SK-N-SH treated with all-trans-retinoic acid at 6 μM for 48 hours (cell line): ENCODE measurements around the gene NRXN3.

Experiments used
- ATAC-seq: fragments of 200-7000 bp; cut with Tn5 transposase; 3 replicates; pipeline ENCODE4 v1.9.1; 2020; ENCODE audit warnings: mild to moderate bottlenecking, moderate library complexity
- ARNTL ChIP-seq: fragments of 450-650 bp; formaldehyde crosslinking; IDR thresholded peaks from 2 replicates; pipeline ENCODE4 v1.5.0; 2020; ENCODE audit warnings: low read depth, mild to moderate bottlenecking, moderate library complexity, borderline replicate concordance
- BACH2 ChIP-seq: fragments of 250-450 bp; sonication (Bioruptor Pico); IDR thresholded peaks from 2 replicates; pipeline ENCODE4 v1.9.0; 2021; ENCODE audit warnings: mild to moderate bottlenecking, borderline replicate concordance
- ESRRG ChIP-seq: fragments of 250-450 bp; sonication (Bioruptor Pico); IDR thresholded peaks from 2 replicates; pipeline ENCODE4 v1.6.1; 2021; ENCODE audit warnings: mild to moderate bottlenecking
- GLIS3 ChIP-seq: fragments of 250-450 bp; sonication (Bioruptor Pico); IDR thresholded peaks from 2 replicates; pipeline ENCODE4 v1.5.0; 2020; ENCODE audit warnings: mild to moderate bottlenecking, moderate library complexity
- ISL1 ChIP-seq: fragments of 250-450 bp; sonication (Bioruptor Pico); IDR thresholded peaks from 2 replicates; pipeline ENCODE4 v2.1.2; 2022; ENCODE audit warnings: mild to moderate bottlenecking, moderate library complexity
- PPARA ChIP-seq: fragments of 250-450 bp; sonication (Bioruptor Pico); IDR thresholded peaks from 2 replicates; pipeline ENCODE4 v1.5.0; 2020; ENCODE audit warnings: mild to moderate bottlenecking, borderline replicate concordance
- RARB ChIP-seq: fragments of 250-450 bp; sonication (Bioruptor Pico); IDR thresholded peaks from 2 replicates; pipeline ENCODE4 v1.8.0; 2021; ENCODE audit warnings: mild to moderate bottlenecking, moderate library complexity
- SNAI2 ChIP-seq: fragments of 250-450 bp; sonication (Bioruptor Pico); IDR thresholded peaks from 2 replicates; pipeline ENCODE4 v1.5.0; 2020; ENCODE audit warnings: mild to moderate bottlenecking, moderate library complexity
- TCF4 ChIP-seq: fragments of 250-450 bp; sonication (Bioruptor Pico); IDR thresholded peaks from 2 replicates; pipeline ENCODE4 v1.8.0; 2021; ENCODE audit warnings: mild to moderate bottlenecking, moderate library complexity, borderline replicate concordance
- TOX ChIP-seq: fragments of 250-450 bp; sonication (Bioruptor Pico); IDR thresholded peaks from 2 replicates; pipeline ENCODE4 v1.8.0; 2021; ENCODE audit warnings: mild to moderate bottlenecking, moderate library complexity, borderline replicate concordance
- ZC3H10 ChIP-seq: fragments of 250-450 bp; sonication (Bioruptor Pico); IDR thresholded peaks from 2 replicates; pipeline ENCODE4 v1.5.1; 2021; ENCODE audit warnings: mild to moderate bottlenecking, moderate library complexity
- ZFP3 ChIP-seq: fragments of 250-450 bp; sonication (Bioruptor Pico); IDR thresholded peaks from 2 replicates; pipeline ENCODE4 v1.5.0; 2020; ENCODE audit warnings: mild to moderate bottlenecking, moderate library complexity
- ZFP30 ChIP-seq: fragments of 450-650 bp; formaldehyde crosslinking; IDR thresholded peaks from 2 replicates; pipeline ENCODE4 v1.5.0; 2022; ENCODE audit warnings: mild to moderate bottlenecking, moderate library complexity
- ZNF565 ChIP-seq: fragments of 450-650 bp; formaldehyde crosslinking; conservative IDR thresholded peaks from 2 replicates; pipeline ENCODE4 v1.5.0; 2020; ENCODE audit warnings: low read depth, mild to moderate bottlenecking, moderate library complexity
- ZNF70 ChIP-seq: fragments of 450-650 bp; formaldehyde crosslinking; IDR thresholded peaks from 2 replicates; pipeline ENCODE4 v1.5.0; 2020; ENCODE audit warnings: mild to moderate bottlenecking, moderate library complexity
- ZNF8 ChIP-seq: fragments of 450-650 bp; formaldehyde crosslinking; IDR thresholded peaks from 2 replicates; pipeline ENCODE4 v1.5.0; 2020; ENCODE audit warnings: mild to moderate bottlenecking, moderate library complexity
- TF ChIP-seq, protein P1 (sequence below): fragments of 250-450 bp; sonication (Bioruptor Pico); IDR thresholded peaks from 2 replicates; pipeline ENCODE4 v1.8.0; 2020; ENCODE audit warnings: mild to moderate bottlenecking, moderate library complexity, borderline replicate concordance
- TF ChIP-seq, protein P2 (sequence below): fragments of 250-450 bp; sonication (Bioruptor Pico); IDR thresholded peaks from 2 replicates; pipeline ENCODE4 v1.8.0; 2021; ENCODE audit warnings: low read depth, mild to moderate bottlenecking, moderate library complexity, borderline replicate concordance
- TF ChIP-seq, protein P3 (sequence below): fragments of 250-450 bp; sonication (Bioruptor Pico); IDR thresholded peaks from 2 replicates; pipeline ENCODE4 v1.5.0; 2020; ENCODE audit warnings: mild to moderate bottlenecking, moderate library complexity
- TF ChIP-seq, protein P4 (sequence below): fragments of 250-450 bp; sonication (Bioruptor Pico); IDR thresholded peaks from 2 replicates; pipeline ENCODE4 v1.5.1; 2020; ENCODE audit warnings: low read depth, mild to moderate bottlenecking, moderate library complexity
- TF ChIP-seq, protein P5 (sequence below): fragments of 250-450 bp; sonication (Bioruptor Pico); IDR thresholded peaks from 2 replicates; pipeline ENCODE4 v1.5.1; 2021; ENCODE audit warnings: mild to moderate bottlenecking, moderate library complexity

The NRXN3 gene

DNA sequence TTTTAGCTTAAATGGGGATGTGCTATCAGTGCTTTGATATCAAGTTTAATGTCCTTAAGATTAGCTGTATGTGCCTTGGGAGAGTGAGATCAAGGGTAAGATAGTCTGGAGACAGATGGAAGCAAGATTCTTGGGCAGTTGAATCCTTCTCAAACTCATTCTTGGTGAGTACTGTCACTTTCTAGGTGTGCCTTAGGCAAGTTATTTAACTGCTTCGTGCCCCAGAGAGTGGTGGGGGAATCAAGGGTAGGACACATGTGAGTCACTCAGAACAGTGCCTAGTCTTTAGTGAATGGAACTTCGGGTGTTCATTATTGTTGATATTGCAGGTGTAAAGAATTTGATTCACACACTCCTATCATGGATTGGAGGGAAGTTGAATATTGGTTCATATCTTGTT lies 1237.4 kb downstream of the NRXN3 start (continued):
- TF ChIP-seq, protein P1, sequence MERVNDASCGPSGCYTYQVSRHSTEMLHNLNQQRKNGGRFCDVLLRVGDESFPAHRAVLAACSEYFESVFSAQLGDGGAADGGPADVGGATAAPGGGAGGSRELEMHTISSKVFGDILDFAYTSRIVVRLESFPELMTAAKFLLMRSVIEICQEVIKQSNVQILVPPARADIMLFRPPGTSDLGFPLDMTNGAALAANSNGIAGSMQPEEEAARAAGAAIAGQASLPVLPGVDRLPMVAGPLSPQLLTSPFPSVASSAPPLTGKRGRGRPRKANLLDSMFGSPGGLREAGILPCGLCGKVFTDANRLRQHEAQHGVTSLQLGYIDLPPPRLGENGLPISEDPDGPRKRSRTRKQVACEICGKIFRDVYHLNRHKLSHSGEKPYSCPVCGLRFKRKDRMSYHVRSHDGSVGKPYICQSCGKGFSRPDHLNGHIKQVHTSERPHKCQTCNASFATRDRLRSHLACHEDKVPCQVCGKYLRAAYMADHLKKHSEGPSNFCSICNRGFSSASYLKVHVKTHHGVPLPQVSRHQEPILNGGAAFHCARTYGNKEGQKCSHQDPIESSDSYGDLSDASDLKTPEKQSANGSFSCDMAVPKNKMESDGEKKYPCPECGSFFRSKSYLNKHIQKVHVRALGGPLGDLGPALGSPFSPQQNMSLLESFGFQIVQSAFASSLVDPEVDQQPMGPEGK (CRISPR knock-in tag): no peak
- TF ChIP-seq ZNF70 (no peak), SNAI2 (CRISPR knock-in tag) (no peak), ZFP30 (no peak)

DNA sequence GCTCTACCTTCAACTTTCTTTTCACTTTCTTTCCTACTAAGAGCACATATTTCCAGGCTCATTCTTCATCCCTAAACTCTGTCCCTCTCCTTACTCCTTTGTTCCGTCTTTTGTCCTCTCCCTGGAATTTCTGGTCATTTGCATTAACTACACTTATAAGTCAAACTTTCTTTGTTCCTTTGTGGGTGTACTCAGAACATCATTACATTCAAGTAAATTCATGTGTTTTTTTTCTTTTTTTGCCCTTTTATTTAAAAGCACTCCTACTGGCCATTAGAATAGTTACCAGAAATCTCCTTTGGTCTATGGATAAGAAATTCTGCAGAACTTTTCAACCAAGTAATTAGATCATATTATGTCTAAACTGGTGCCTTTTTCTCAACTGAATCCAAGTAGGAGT lies 1238.5 kb downstream of the NRXN3 start:
- no peak for ATAC-seq
- TF ChIP-seq, protein P2, sequence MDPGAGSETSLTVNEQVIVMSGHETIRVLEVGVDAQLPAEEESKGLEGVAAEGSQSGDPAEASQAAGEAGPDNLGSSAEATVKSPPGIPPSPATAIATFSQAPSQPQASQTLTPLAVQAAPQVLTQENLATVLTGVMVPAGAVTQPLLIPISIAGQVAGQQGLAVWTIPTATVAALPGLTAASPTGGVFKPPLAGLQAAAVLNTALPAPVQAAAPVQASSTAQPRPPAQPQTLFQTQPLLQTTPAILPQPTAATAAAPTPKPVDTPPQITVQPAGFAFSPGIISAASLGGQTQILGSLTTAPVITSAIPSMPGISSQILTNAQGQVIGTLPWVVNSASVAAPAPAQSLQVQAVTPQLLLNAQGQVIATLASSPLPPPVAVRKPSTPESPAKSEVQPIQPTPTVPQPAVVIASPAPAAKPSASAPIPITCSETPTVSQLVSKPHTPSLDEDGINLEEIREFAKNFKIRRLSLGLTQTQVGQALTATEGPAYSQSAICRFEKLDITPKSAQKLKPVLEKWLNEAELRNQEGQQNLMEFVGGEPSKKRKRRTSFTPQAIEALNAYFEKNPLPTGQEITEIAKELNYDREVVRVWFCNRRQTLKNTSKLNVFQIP: no peak
- TF ChIP-seq, protein P1 (CRISPR knock-in tag): no peak
- TF ChIP-seq RARB: no peak
- no peak for TF ChIP-seq TOX
- TF ChIP-seq SNAI2 (CRISPR knock-in tag): no peak
- no peak for TF ChIP-seq ISL1 (CRISPR knock-in tag)
- TF ChIP-seq ZC3H10 (CRISPR knock-in tag): no peak
- no peak for TF ChIP-seq ZFP30
- TF ChIP-seq ZFP3 (CRISPR knock-in tag): no peak
- TF ChIP-seq, all 23 proteins: peak for 0

DNA sequence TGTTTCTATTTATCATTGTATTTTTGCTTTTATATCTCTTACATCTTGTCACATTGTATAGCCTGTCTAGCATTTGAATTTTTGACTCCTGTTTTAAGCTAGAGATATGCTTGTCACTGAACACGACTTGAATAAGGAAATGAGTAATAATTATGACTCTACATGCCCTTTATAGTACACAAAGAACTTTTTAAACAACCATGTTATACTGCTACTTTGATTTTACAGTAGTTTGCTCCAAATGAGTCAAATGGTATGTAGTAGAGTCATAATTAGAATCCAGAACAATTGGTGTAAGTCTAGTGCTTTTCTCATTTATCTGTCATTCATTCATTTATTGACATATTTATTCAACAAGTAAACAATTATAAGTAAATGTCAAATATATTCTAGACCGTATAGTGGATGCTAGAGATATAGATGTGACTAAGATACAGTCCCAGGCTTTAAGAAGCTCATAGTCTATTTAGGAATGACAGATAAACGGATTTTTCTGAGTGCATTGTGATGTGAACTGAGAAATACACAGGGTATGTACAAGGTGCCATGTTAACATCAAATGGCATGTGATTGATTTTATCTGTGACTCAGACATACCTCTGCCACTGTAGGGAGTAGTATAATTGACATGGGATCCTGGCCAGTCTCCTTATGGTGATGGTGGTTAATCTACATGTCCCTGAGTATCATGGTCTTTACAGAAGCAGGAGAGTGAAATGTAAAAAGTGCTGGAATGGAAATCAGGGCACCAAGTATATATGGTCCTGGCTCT lies 1241.4 kb downstream of the NRXN3 start:
- no peak; the same call in 2 of the 3 replicates for ATAC-seq
- TF ChIP-seq, protein P3, sequence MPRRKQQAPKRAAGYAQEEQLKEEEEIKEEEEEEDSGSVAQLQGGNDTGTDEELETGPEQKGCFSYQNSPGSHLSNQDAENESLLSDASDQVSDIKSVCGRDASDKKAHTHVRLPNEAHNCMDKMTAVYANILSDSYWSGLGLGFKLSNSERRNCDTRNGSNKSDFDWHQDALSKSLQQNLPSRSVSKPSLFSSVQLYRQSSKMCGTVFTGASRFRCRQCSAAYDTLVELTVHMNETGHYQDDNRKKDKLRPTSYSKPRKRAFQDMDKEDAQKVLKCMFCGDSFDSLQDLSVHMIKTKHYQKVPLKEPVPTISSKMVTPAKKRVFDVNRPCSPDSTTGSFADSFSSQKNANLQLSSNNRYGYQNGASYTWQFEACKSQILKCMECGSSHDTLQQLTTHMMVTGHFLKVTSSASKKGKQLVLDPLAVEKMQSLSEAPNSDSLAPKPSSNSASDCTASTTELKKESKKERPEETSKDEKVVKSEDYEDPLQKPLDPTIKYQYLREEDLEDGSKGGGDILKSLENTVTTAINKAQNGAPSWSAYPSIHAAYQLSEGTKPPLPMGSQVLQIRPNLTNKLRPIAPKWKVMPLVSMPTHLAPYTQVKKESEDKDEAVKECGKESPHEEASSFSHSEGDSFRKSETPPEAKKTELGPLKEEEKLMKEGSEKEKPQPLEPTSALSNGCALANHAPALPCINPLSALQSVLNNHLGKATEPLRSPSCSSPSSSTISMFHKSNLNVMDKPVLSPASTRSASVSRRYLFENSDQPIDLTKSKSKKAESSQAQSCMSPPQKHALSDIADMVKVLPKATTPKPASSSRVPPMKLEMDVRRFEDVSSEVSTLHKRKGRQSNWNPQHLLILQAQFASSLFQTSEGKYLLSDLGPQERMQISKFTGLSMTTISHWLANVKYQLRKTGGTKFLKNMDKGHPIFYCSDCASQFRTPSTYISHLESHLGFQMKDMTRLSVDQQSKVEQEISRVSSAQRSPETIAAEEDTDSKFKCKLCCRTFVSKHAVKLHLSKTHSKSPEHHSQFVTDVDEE (CRISPR knock-in tag): no peak
- TF ChIP-seq ZFP3 (CRISPR knock-in tag) (no peak), TCF4 (CRISPR knock-in tag) (no peak), ZC3H10 (CRISPR knock-in tag) (no peak), PPARA (CRISPR knock-in tag) (no peak), BACH2 (no peak), ARNTL (CRISPR knock-in tag) (no peak), ISL1 (CRISPR knock-in tag) (no peak), ZNF565 (CRISPR knock-in tag) (no peak), ZNF70 (no peak), RARB (no peak), ESRRG (no peak), ZNF8 (CRISPR knock-in tag) (no peak), GLIS3 (CRISPR knock-in tag) (no peak), ZFP30 (no peak)
- TF ChIP-seq, protein P1 (CRISPR knock-in tag): no peak
- TF ChIP-seq, protein P2: no peak
- TF ChIP-seq, protein P4, sequence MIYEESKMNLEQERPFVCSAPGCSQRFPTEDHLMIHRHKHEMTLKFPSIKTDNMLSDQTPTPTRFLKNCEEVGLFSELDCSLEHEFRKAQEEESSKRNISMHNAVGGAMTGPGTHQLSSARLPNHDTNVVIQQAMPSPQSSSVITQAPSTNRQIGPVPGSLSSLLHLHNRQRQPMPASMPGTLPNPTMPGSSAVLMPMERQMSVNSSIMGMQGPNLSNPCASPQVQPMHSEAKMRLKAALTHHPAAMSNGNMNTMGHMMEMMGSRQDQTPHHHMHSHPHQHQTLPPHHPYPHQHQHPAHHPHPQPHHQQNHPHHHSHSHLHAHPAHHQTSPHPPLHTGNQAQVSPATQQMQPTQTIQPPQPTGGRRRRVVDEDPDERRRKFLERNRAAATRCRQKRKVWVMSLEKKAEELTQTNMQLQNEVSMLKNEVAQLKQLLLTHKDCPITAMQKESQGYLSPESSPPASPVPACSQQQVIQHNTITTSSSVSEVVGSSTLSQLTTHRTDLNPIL (CRISPR knock-in tag): no peak
- TF ChIP-seq, protein P5, sequence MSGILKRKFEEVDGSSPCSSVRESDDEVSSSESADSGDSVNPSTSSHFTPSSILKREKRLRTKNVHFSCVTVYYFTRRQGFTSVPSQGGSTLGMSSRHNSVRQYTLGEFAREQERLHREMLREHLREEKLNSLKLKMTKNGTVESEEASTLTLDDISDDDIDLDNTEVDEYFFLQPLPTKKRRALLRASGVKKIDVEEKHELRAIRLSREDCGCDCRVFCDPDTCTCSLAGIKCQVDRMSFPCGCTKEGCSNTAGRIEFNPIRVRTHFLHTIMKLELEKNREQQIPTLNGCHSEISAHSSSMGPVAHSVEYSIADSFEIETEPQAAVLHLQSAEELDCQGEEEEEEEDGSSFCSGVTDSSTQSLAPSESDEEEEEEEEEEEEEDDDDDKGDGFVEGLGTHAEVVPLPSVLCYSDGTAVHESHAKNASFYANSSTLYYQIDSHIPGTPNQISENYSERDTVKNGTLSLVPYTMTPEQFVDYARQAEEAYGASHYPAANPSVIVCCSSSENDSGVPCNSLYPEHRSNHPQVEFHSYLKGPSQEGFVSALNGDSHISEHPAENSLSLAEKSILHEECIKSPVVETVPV (CRISPR knock-in tag): no peak
